ENCODE measurements around the gene CD209.

DNA sequence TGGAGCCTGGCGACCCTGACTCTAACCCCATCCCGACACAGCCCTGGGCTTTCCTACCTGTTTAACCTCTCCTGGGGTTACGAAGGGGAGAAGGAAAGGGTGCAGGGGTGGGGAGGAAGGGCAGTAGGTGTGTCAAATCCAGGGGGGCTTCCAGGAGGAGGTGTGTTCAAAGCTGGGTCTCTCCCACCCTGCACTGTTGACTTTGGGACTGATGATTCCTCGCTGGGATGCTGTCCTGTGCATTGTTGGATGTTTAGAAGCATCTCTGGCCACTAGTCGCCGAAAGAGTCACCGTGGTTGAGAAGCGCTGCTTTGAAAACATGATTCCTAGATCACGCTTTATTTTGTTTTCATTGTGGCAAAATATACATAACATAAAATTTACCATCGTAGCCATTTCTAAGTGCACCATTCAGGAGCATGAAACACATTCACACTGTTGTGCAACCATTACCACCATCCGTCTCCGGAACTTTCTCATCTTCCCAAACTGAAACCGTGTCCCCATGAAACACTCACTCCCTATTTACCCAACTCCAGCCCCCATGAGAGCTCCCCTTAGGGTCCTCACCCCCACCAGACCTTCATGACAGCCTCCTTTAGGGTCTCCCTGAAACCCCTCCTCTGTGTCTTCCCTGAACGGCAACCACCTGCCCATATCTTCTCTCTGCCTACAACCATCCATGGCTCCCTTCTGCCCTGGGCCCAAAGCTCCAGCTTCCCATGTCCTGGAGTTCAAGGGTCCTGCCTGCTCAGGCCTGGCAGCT lies 41.0 kb downstream of the CD209 start:
- TF ChIP-seq, protein P1, sequence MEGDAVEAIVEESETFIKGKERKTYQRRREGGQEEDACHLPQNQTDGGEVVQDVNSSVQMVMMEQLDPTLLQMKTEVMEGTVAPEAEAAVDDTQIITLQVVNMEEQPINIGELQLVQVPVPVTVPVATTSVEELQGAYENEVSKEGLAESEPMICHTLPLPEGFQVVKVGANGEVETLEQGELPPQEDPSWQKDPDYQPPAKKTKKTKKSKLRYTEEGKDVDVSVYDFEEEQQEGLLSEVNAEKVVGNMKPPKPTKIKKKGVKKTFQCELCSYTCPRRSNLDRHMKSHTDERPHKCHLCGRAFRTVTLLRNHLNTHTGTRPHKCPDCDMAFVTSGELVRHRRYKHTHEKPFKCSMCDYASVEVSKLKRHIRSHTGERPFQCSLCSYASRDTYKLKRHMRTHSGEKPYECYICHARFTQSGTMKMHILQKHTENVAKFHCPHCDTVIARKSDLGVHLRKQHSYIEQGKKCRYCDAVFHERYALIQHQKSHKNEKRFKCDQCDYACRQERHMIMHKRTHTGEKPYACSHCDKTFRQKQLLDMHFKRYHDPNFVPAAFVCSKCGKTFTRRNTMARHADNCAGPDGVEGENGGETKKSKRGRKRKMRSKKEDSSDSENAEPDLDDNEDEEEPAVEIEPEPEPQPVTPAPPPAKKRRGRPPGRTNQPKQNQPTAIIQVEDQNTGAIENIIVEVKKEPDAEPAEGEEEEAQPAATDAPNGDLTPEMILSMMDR (conservative IDR thresholded peaks at IDR 0.05; ENCODE audit: low read depth, low read length) = no peak
- TF ChIP-seq EZH2 (IDR thresholded peaks at IDR 0.05; ENCODE audit: low read length, unreplicated experiment) (no peak), EZH2phosphoT487 (IDR thresholded peaks at IDR 0.05; ENCODE audit: borderline replicate concordance, low read length) (no peak)
